Thoracic aorta (tissue), 2 donors: ENCODE results near the gene GLCE. TPM values are rescaled to one million over a fixed set of nuclear protein-coding genes. Genes with fewer than 3 reads are reported as not detected.

ENCODE experiments used
- ATAC-seq: fragments of 150-250 bp; one replicate; pipeline ENCODE4 v1.8.0; 2017; ENCODE audit warnings: low read depth; ENCODE audit not compliant: insufficient number of reproducible peaks, low FRiP score
- DNase-seq: peaks from one replicate; pipeline ENCODE4 v3.0.0-alpha.2; 2020; ENCODE audit warnings: low spot score
- H3K27ac ChIP-seq, 2 donors: fragments of 200-600 bp; sonication (generic); 1 replicate in 1 of 2; 2 replicates in 1 of 2; pipeline ENCODE4 v1.5.1; 2016; ENCODE audit warnings: mild to moderate bottlenecking in 2 of 2, moderate library complexity in 2 of 2
- H3K27me3 ChIP-seq: fragments of 200-600 bp; sonication (generic); replicated peaks from 2 replicates; pipeline ENCODE4 v1.6.0; 2016; ENCODE audit warnings: mild to moderate bottlenecking; ENCODE audit not compliant: insufficient read depth
- H3K36me3 ChIP-seq: fragments of 200-600 bp; sonication (generic); one replicate; pipeline ENCODE4 v1.5.1; 2016
- H3K4me1 ChIP-seq, 2 donors: fragments of 200-600 bp; sonication (generic); 1 replicate in 1 of 2; 2 replicates in 1 of 2; pipeline versions ENCODE4 v1.5.1 to v1.6.0; 2016; ENCODE audit warnings: low read depth in 2 of 2, mild to moderate bottlenecking in 1 of 2; ENCODE audit not compliant: control insufficient read depth in 1 of 2
- H3K4me3 ChIP-seq: fragments of 200-600 bp; sonication (generic); 2 replicates; pipeline ENCODE4 v1.5.1; 2016; ENCODE audit warnings: mild to moderate bottlenecking
- H3K9me3 ChIP-seq: fragments of 200-600 bp; sonication (generic); 2 replicates; pipeline ENCODE4 v1.5.1; 2016
- CTCF ChIP-seq: fragments of 200-600 bp; sonication (generic); IDR thresholded peaks from one replicate; pipeline ENCODE4 v1.5.1; 2019; ENCODE audit warnings: antibody characterized with exemption
- total RNA-seq, 2 donors: library from RNA; depleted of rRNA; stranded (reverse); fragments of >200 nt; gene quantifications; one replicate each; pipeline versions ENCODE4 v1.1.0 to v1.2.3, GENCODE V29; 2016

The GLCE gene
- total RNA-seq, 2 donors from 2014 or later: 8.5 to 11.8 TPM

- no peak for DNase-seq
Measured at GRCh38 chr15:69144530-69144929, 15.9 kb upstream of the GLCE start.

GRCh38 chr15:69145149-69145693 lies 15.2 kb upstream of the GLCE start:
- H3K27me3 ChIP-seq: no peaks in the 10 kb centered on the region
- ATAC-seq: no peak
- TF ChIP-seq CTCF: no peak
- no peaks in the 10 kb centered on the region for H3K36me3 ChIP-seq
- H3K4me1 ChIP-seq: no peaks in the 10 kb centered on the region
- DNase-seq: no peak
- no peak overlapping the region for H3K4me3 ChIP-seq
- no peaks in the 10 kb centered on the region for H3K9me3 ChIP-seq
- H3K27ac ChIP-seq: no peak overlapping the region

More at GRCh38 chr15:69144530-69144929, 15.9 kb upstream of the GLCE start:
- no peaks in the 10 kb centered on the region for H3K9me3 ChIP-seq
- H3K36me3 ChIP-seq: no peaks in the 10 kb centered on the region
- no peak for ATAC-seq
- H3K4me3 ChIP-seq: no peak overlapping the region
- TF ChIP-seq CTCF: no peak
- H3K4me1 ChIP-seq: no peaks in the 10 kb centered on the region
- H3K27me3 ChIP-seq: no peaks in the 10 kb centered on the region
- no peak overlapping the region for H3K27ac ChIP-seq

- DNase-seq: no peak
- ATAC-seq: no peak
Measured at GRCh38 chr15:69145694-69146492, 14.5 kb upstream of the GLCE start.

GRCh38 chr15:69146724-69147435 lies 13.6 kb upstream of the GLCE start:
- Histone ChIP-seq H3K9me3 (no peaks in the 10 kb centered on the region), H3K27ac (no peak overlapping the region), H3K4me3 (no peak overlapping the region), H3K36me3 (no peaks in the 10 kb centered on the region), H3K4me1 (no peaks in the 10 kb centered on the region), H3K27me3 (no peaks in the 10 kb centered on the region)
- ATAC-seq (no peak), DNase-seq (no peak)
- TF ChIP-seq CTCF: no peak

More at GRCh38 chr15:69145694-69146492, 14.5 kb upstream of the GLCE start:
- no peak for TF ChIP-seq CTCF
- Histone ChIP-seq H3K9me3 (no peaks in the 10 kb centered on the region), H3K36me3 (no peaks in the 10 kb centered on the region), H3K27me3 (no peaks in the 10 kb centered on the region), H3K4me3 (no peak overlapping the region), H3K4me1 (no peaks in the 10 kb centered on the region), H3K27ac (no peak overlapping the region)

- Histone ChIP-seq H3K27me3 (no peaks in the 10 kb centered on the region), H3K9me3 (no peaks in the 10 kb centered on the region), H3K4me3 (no peak overlapping the region), H3K4me1 (no peaks in the 10 kb centered on the region), H3K27ac (no peak overlapping the region), H3K36me3 (no peaks in the 10 kb centered on the region)
- TF ChIP-seq CTCF: no peak
- ATAC-seq (no peak), DNase-seq (no peak)
Measured at GRCh38 chr15:69148465-69148864, 12.0 kb upstream of the GLCE start.
